Measurements from ENCODE around the gene ZKSCAN8. TPM values are rescaled to one million over a fixed set of nuclear protein-coding genes. Genes with fewer than 3 reads are reported as not detected.

ZKSCAN8 gene
- total RNA-seq, 1 donor from 2014 or later = 15.1 TPM

DNA sequence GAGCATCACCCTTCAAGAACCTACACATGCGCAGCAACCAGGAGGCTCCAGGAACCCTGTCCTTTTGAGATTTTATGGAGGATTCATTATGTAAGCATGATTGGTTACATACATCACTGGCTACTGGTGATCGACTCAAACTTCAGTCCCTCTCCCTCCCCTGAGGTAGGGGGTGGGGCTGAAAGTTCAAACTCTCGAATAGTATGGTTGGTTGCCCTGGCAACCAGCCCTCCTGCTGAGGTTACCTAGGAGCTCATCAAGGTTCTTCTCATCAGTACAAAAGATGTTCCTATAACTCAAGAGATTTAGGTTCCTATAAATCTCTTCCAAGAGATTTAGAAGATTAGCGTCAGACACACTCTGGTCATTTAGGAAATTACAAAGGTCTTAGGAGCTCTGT is 61.5 kb downstream of the ZKSCAN8 start:
- no peak for DNase-seq (ENCODE audit: extremely low read depth, low read depth, low spot score)

DNA sequence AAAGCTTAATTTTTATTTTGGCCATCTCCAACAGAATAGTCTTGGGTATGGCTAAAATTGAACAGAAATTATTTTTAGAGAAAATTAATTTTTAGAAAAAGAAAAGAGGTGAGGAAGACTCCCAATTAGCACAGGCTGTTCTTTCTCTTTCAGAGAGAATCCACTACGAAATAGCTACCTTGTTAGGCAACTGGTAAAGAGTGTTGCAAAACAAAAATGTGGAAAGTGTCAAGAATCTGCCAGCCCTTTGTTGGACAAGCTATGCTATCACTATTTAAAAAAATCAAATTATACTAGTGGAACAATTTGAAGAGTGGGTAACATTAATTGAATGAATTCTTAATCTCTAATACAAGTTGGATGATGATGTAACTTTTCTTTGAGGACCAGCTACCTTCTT is 64.2 kb downstream of the ZKSCAN8 start:
- DNase-seq (ENCODE audit: extremely low read depth, low read depth, low spot score) = no peak

DNA sequence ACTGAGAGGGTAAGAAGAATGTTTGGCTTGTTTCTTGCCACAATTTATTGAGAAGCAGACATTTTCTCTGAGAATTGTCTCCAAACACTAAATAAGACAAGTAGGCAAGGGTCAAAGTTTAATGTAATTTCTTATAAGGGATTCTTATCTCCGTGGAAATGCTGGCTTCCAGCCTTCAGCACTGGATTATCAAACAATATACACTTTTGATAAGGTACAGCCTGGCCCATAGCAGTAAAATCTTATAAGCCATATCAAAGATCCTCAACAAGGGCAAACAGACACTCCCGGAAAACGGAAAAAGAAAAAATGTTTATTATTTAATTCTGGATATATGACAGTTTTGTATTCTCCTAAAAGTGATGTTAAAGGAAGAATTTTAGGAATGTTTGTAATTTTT is 64.8 kb downstream of the ZKSCAN8 start:
- DNase-seq (ENCODE audit: extremely low read depth, low read depth, low spot score) = no peak

DNA sequence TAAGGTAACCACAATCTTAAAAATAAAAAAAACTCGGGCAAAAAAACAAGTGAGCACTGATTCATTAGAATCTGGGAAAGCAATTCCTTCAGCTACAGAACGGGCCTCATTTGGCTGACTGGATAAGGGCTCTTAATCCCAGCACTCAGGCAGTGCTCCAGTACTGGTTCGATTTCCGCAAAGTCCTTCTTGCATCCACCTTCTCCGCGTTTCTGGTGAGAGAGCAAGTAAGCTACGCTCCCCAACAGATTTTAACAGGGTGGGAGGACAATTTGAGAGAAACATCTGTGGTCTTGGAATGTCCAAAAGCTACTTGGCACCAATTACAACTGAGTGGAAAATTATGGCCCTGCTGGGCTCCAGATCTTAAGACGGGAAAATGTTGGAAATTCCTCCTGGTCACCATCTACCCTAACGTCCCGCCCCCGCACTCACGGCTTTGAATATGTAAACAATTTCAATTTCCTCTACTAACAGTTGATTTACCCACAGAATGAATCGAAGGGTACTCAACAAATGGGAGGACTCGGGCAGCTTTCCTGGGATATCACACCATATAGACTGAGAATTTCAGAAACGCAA is 65.3 kb downstream of the ZKSCAN8 start:
- DNase-seq (ENCODE audit: extremely low read depth, low read depth, low spot score) = no peak

DNA sequence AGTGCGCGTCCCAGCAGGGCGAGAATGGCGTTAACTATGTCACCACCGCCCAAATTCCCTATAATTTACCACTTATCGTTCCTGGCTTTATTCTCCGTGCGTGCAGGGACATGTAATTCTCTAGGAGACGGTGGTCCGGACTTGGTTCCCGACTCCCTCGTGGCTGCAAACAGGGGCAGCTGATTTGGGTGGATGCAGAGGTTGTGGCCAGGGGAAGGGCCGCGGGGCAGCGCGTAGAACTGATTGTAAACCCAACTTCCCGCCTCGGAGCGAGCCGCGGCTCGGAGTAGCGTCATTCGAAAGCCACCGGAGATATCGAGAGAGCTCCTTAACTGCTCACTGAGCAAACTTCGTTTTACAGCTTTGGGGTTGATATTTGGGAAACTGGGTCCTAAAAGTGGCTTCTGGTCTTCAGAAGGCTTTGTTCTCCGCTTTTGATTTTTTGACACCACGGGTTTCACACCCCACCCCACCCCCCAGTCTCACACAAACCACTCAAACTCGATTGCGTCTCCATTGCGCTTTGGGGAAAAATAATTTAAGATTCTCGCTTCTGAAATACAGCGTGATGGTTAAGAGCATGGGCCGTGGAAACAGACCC is 65.9 kb downstream of the ZKSCAN8 start:
- DNase-seq (ENCODE audit: extremely low read depth, low read depth, low spot score) = no peak

DNA sequence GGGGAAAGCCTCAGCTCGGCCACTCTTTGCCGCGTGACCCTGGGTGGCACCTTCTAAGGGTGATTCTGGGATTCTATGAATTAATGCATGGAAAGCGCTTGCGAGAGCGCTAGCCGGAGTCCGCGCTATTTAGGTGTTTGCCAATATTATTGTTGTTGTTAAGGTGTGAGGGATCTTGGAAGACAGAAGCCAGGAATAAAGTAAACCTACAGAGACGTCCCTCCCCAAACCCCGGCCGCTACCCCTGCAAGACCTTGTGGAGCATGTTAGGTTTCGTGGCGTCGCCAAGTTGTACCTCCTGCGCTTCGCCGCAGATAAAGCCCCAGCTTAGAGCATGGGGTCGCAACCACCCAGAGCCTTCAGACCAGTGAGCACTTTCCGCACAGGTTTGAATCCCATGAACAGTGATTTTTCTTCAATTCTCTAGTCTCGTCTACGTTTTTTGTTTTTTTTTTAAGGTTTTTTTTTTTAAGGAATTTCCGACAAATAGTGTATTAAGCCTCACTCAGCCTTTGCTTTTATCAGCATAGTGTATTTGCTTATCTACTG is 66.5 kb downstream of the ZKSCAN8 start:
- no peak for DNase-seq (ENCODE audit: extremely low read depth, low read depth, low spot score)

Other genes with a start within 250 kb of the ZKSCAN8 start
- not detected in 2 replicates for gene OR2B2, start 229.5 kb upstream of the ZKSCAN8 start, total RNA-seq
- not detected in 2 replicates for gene OR2B6, start 184.6 kb upstream of the ZKSCAN8 start, total RNA-seq
- 0.23 and 0.97 TPM in 2 replicates for gene ZNF165, start 61.3 kb upstream of the ZKSCAN8 start, total RNA-seq
- 4.3 and 6.0 TPM in 2 replicates for gene ZSCAN16, start 17.3 kb upstream of the ZKSCAN8 start, total RNA-seq
- gene ZSCAN9, start 83.4 kb downstream of the ZKSCAN8 start, total RNA-seq = 7.1 and 18.6 TPM in 2 replicates
- gene ZKSCAN4, start 110.4 kb downstream of the ZKSCAN8 start, total RNA-seq = 3.9 and 4.0 TPM in 2 replicates
- gene NKAPL, start 117.4 kb downstream of the ZKSCAN8 start, total RNA-seq = 0.99 and 2.8 TPM in 2 replicates
- 9.7 and 11.1 TPM in 2 replicates for gene ZSCAN26, start 125.3 kb downstream of the ZKSCAN8 start, total RNA-seq
- 7.5 and 9.1 TPM in 2 replicates for gene PGBD1, start 139.7 kb downstream of the ZKSCAN8 start, total RNA-seq
- gene ZSCAN31, start 194.3 kb downstream of the ZKSCAN8 start, total RNA-seq = 16.9 and 19.7 TPM in 2 replicates
- 4.6 and 5.7 TPM in 2 replicates for gene ZKSCAN3, start 208.1 kb downstream of the ZKSCAN8 start, total RNA-seq

All from glomerular endothelial cell (primary cell).